PC-3 (cell line): ENCODE data around the gene IYD.

Experiments
- CTCF ChIP-seq: fragments of 300-600 bp; sonication (generic); conservative IDR thresholded peaks from 2 replicates; pipeline ENCODE4 v1.5.1; 2017; ENCODE audit warnings: antibody characterized with exemption, low read depth, mild to moderate bottlenecking, low read length
- EZH2phosphoT487 ChIP-seq: fragments of 300-600 bp; sonication (generic); IDR thresholded peaks from 2 replicates; pipeline ENCODE4 v1.6.1; 2018; ENCODE audit warnings: mild to moderate bottlenecking, antibody characterized with exemption, low read length, borderline replicate concordance

GRCh38 chr6:150382171-150382570, 13.4 kb downstream of the IYD start:
- no peak for TF ChIP-seq CTCF
- no peak for TF ChIP-seq EZH2phosphoT487
